ENCODE measurements around the gene USP48. TPM values are rescaled to one million over a fixed set of nuclear protein-coding genes. Genes with fewer than 3 reads are reported as not detected.

Gene USP48
- total and polyA plus RNA-seq, 2 of the 8 experiments (the other 6 are each of a cell fraction or from before 2014, with no cell fraction given): 12.8 to 83.5 TPM

DNA sequence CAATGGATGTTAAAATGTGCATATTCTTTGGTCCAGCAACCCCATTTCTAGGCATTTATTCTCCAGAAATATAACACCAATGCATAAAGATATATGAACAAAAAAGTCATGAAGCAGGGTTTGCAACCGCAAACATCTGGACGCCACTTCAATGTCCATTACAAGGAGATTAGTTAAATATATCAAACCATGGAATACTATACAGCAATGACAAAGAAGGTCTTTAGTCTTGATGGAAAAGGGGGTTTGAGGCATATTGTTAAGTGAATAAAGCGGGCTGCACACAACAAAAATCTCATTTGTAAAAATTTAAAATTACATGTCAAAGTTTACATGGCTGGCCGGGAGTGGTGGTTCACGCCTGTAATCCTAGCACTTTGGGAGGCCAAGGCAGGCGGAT lies 145.4 kb downstream of the USP48 start:
- Histone ChIP-seq H3K79me1 (ENCODE audit: low read depth, low read length) (no peaks in the 10 kb centered on the region), H3K36me3 (ENCODE audit: control insufficient read depth in 2 of 4, insufficient read depth in 4 of 4, low read length in 3 of 4) (no peaks in the 10 kb centered on the region), H3K56ac (replicated peaks; ENCODE audit: insufficient read length, low read depth, low read length) (no peak overlapping the region), H3K4me2 (ENCODE audit: insufficient read depth in 1 of 2, low read depth in 2 of 2, low read length in 2 of 2) (no peak overlapping the region), H4K8ac (ENCODE audit: extremely low read depth, insufficient read depth, low read length) (no peak overlapping the region), H4K20me1 (replicated peaks in 1 of 2; ENCODE audit: control insufficient read depth in 1 of 2, insufficient read depth in 2 of 2, low read length in 2 of 2) (no peaks in the 10 kb centered on the region), H4K91ac (replicated peaks; ENCODE audit: insufficient read length, low read length) (no peak overlapping the region), H2BK12ac (ENCODE audit: low read depth, low read length) (no peak overlapping the region), H2BK15ac (ENCODE audit: low read length) (no peak overlapping the region), H4K5ac (ENCODE audit: insufficient read length, low read depth, low read length) (no peak overlapping the region), H3K23ac (ENCODE audit: insufficient read length) (no peak overlapping the region), H3K23me2 (ENCODE audit: low read depth, low read length) (no peaks in the 10 kb centered on the region), H3K9me3 (ENCODE audit: insufficient read depth in 2 of 2, low read depth in 1 of 2, low read length in 1 of 2) (no peaks in the 10 kb centered on the region), H3K14ac (ENCODE audit: insufficient read length) (no peak overlapping the region), H3K27ac (ENCODE audit: low read depth, low read length) (no peak overlapping the region), H3K27me3 (replicated peaks in 1 of 4; ENCODE audit: control insufficient read depth in 3 of 4, extremely low read depth in 1 of 4, insufficient read depth in 3 of 4, low read length in 3 of 4) (no peaks in the 10 kb centered on the region), H2BK5ac (ENCODE audit: low read depth, low read length) (no peak overlapping the region), H3K4ac (replicated peaks; ENCODE audit: insufficient read length, low read depth, low read length) (no peak overlapping the region), H3K4me1 (replicated peaks in 1 of 4; ENCODE audit: control insufficient read depth in 3 of 4, insufficient read depth in 4 of 4, low read length in 3 of 4) (peaks cover 0 to 15% (median 1%) of the 10 kb centered on the region in 4 experiments; a peak in 5 of 7 replicates), H3K4me3 (ENCODE audit: extremely low read depth in 1 of 4, insufficient read depth in 2 of 4, low read depth in 3 of 4, low read length in 4 of 4) (no peak overlapping the region), H3K79me2 (ENCODE audit: control insufficient read depth in 1 of 2, insufficient read depth in 2 of 2, low read length in 2 of 2) (no peaks in the 10 kb centered on the region), H2AK5ac (ENCODE audit: low read depth, low read length) (no peak overlapping the region), H3K9ac (replicated peaks in 1 of 4; ENCODE audit: extremely low read depth in 1 of 4, low read depth in 3 of 4, low read length in 3 of 4) (no peak overlapping the region), H2AFZ (ENCODE audit: low read length) (no peak overlapping the region), H2BK120ac (replicated peaks; ENCODE audit: low read depth, low read length) (no peak overlapping the region), H2BK20ac (ENCODE audit: low read length) (no peak overlapping the region), H3K18ac (ENCODE audit: extremely low read depth, low read length) (no peak overlapping the region)
- WGBS, 2 experiments (ENCODE audit: extremely low coverage in 1 of 2, insufficient coverage in 1 of 2, insufficient read length in 1 of 2, insufficient replicate concordance in 2 of 2, low coverage in 1 of 2, low lambda C conversion rate in 2 of 2, missing lambda C conversion rate in 1 of 2): 93% methylated on average over 6 of the region's 6 CpGs; no CpG with 5 or more reads in 1 of the 2 experiments
- POLR2A ChIA-PET (ENCODE audit: partially characterized antibody): no interaction called here
- DNase-seq (ENCODE audit: low read depth in 1 of 2, low spot score in 2 of 2) (no peak), FAIRE-seq (no peak)
- TF ChIP-seq NANOG (IDR thresholded peaks at IDR 0.05; ENCODE audit: insufficient read depth, low read depth, low read length, poor library complexity, severe bottlenecking): no peak
- no peak for TF ChIP-seq EZH2 (IDR thresholded peaks at IDR 0.05; ENCODE audit: low read depth, low read length, severe bottlenecking)
- no peak for TF ChIP-seq SAP30 (IDR thresholded peaks at IDR 0.05; ENCODE audit: insufficient read depth, insufficient replicate concordance, low read length)
- TF ChIP-seq KDM1A (IDR thresholded peaks at IDR 0.05; ENCODE audit: borderline replicate concordance, low read length): no peak
- no peak for TF ChIP-seq EGR1 (IDR thresholded peaks at IDR 0.05; ENCODE audit: borderline replicate concordance, low read depth, low read length)
- no peak for TF ChIP-seq SP4 (IDR thresholded peaks at IDR 0.05; ENCODE audit: low read length)
- TF ChIP-seq CBX8 (IDR thresholded peaks at IDR 0.05; ENCODE audit: borderline replicate concordance, low read depth, low read length): no peak
- no peak for TF ChIP-seq TAF1 (IDR thresholded peaks at IDR 0.05; ENCODE audit: low read depth, low read length)
- CTCF ChIA-PET (ENCODE audit: partially characterized antibody): interaction anchor here (0.6 to 1.1 kb wide), 2 partner anchors 35 to 1336 kb away, joined by 3 read pairs; no protein-coding TSS in a partner anchor
